Heart left ventricle (tissue), 16 donors: ENCODE data around the gene IVD. TPM values are rescaled to one million over a fixed set of nuclear protein-coding genes. Genes with fewer than 3 reads are reported as not detected.

Experiments
- ATAC-seq, 4 donors: fragments of 200-7000 bp; cut with Tn5 transposase; one replicate each; pipeline ENCODE4 v1.9.1; 2020 to 2022; ENCODE audit warnings: moderate library complexity in 4 of 4, mild to moderate bottlenecking in 3 of 4, moderate number of reproducible peaks in 1 of 4
- DNase-seq, 5 donors: peaks; one replicate each; pipeline ENCODE4 v3.0.0-alpha.2; 2020
- H3K27ac ChIP-seq, 12 donors: fragments of 200-600 bp; sonication (generic) in 4 of 12; one replicate each; pipeline versions ENCODE4 v1.5.0 to v1.8.0; 2016 to 2022; ENCODE audit warnings: mild to moderate bottlenecking in 2 of 12
- H3K27me3 ChIP-seq, 9 donors: fragments of 200-600 bp; sonication (generic) in 2 of 9; one replicate each; pipeline versions ENCODE4 v1.5.1 to v1.8.0; 2016 to 2022; ENCODE audit warnings: mild to moderate bottlenecking in 3 of 9
- H3K36me3 ChIP-seq, 9 donors: fragments of 200-600 bp; sonication (generic) in 2 of 9; one replicate each; pipeline versions ENCODE4 v1.5.0 to v1.8.0; 2018 to 2022; ENCODE audit warnings: mild to moderate bottlenecking in 2 of 9
- H3K4me1 ChIP-seq, 12 donors: fragments of 200-600 bp; sonication (generic) in 4 of 12; one replicate each; pipeline versions ENCODE4 v1.5.0 to v1.8.0; 2016 to 2022; ENCODE audit warnings: mild to moderate bottlenecking in 3 of 12
- H3K4me3 ChIP-seq, 12 donors: fragments of 200-600 bp; sonication (generic) in 4 of 12; one replicate each; pipeline versions ENCODE4 v1.5.0 to v1.8.0; 2017 to 2022; ENCODE audit warnings: mild to moderate bottlenecking in 9 of 12, moderate library complexity in 4 of 12
- H3K9me3 ChIP-seq, 12 donors: fragments of 200-600 bp; sonication (generic) in 4 of 12; one replicate each; pipeline versions ENCODE4 v1.5.0 to v1.8.0; 2016 to 2022; ENCODE audit warnings: mild to moderate bottlenecking in 1 of 12
- POLR2A ChIP-seq, 2 donors: fragments of 450-650 bp; IDR thresholded peaks; one replicate each; pipeline ENCODE4 v1.6.1; 2017; ENCODE audit warnings: antibody characterized with exemption in 2 of 2, mild to moderate bottlenecking in 2 of 2, moderate library complexity in 2 of 2
- WGBS, 4 donors: extraction: QIAGEN DNeasy Blood & Tissue Kit in 2 of 4; methylation state at CpG; one replicate each; pipeline versions ENCODE4 v1.1.5 to v1.1.7; 2013 to 2018; 5-methylcytosine and 5-hydroxymethylcytosine counted together
- intact Hi-C, 10 donors: fragments of 100-400 bp; cut with DNase I; formaldehyde crosslinking; loops; one replicate each; pipeline versions ENCODE4 v1.11.1 to v1.14.2; 2022
- polyA plus RNA-seq, 2 donors: library from polyadenylated mRNA; stranded (reverse); fragments of 200-250 nt; gene quantifications; one replicate each; pipeline ENCODE4 v1.2.3, GENCODE V29; 2013
- total RNA-seq, 9 donors: library from RNA; depleted of rRNA in 2 of 9; stranded (reverse); fragments of >200 nt in 2 of 9; fragmentation: NEBNext Ultra II Directional in 3 of 9; extraction: Animal tissue kit (Norgen Biotek cat#: 25700) in 3 of 9; gene quantifications; one replicate each; pipeline versions ENCODE4 v1.1.0 to v1.2.4, GENCODE V29; 2016 to 2023
- TF ChIP-seq, protein P1 (sequence below), 12 donors: fragments of 200-600 bp; sonication (generic) in 4 of 12; IDR thresholded peaks; one replicate each; pipeline versions ENCODE4 v1.5.0 to v1.8.0; 2018 to 2022; ENCODE audit warnings: antibody characterized with exemption in 12 of 12, mild to moderate bottlenecking in 5 of 12
- donor health status: ischemic (EF 13 %, LVEDD 7.1; RV severe dilation, severe dysfunction).
- donor health status: healthy with polysubstance abuse.
- donor health status: DM: no; HTN: yes; CAD: no.
- donor health status: DM: no; HTN: no; CAD: no.
- donor health status: ischemic (EF 25% LVEDD 6.9; RV normal size, moderate dysfunction).
- donor health status: ischemic (EF 25% LVEDD 5.7; RV mildly dilated, moderate dysfunction).
- donor health status: healthy.
- donor health status: DM: yes; HTN: yes; CAD: no.
- donor health status: ischemic (EF 35%, LVEDD 5.7; RV mildly dilated, moderate dysfunction).
- donor health status: nonischemic (EF 11% LVEDD 7.7; RV severe dilation, severe dysfunction).
- donor health status: DM: yes; HTN: yes; CAD: no.
- donor health status: PGD.
- donor health status: ischemic (EF 29% LVEDD 5.4; RV normal size, mild dysfunction).
- donor health status: nonischemic (EF 23%, LVEDD 6.1; RV moderate dilation, normal function).

The IVD gene
- total and polyA plus RNA-seq, 11 donors = 52.9 to 130 (median 95.1) TPM

DNA sequence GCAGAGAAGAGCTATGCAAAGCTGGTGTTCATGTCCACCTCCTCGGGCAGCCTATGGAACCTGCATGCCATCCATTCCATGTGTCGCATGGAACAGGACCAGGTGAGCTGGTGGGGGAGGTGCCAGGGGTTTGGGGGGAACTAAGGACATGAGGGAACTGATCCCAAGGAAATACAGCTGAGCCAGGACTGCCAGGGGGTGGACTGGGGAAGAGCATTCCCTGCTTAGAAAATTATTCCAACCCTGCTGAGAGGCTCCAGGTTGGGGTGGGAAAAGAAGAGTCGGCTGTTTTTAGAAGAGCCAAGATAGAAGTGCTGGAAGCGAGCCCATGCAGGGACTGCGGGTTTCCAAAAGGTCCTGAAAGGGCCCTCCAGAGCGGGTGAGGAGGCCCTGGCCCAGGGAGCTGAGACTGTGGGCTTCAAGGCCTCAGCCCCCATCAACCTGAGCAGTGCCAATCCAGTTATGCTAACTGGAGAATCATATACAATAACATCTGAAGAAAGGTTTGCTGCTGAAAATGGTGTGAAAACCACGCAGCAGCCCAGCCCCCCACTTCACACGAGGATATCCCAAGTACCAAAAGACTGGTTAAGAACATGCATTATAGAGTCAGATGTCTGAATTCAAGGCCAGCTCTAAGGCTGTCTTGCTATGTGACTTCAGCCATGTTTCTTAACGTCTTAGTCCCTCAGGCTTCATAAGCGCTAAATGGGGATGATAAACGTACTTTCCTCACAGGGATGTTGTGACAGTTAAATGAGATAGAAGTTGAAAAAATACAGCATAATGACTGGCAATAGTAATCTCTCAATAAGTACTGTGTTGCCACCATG, 39.8 kb upstream of the IVD start:
- Histone ChIP-seq H3K4me1 (peaks cover 0 to 35% (median 20%) of the 10 kb centered on the region in 12 donors), H3K4me3 (no peak overlapping the region), H3K36me3 (no peaks in the 10 kb centered on the region), H3K9me3 (no peaks in the 10 kb centered on the region), H3K27ac (peak overlapping the region in 11 of 12 donors; percentile 69 to 95 (median 88)), H3K27me3 (no peaks in the 10 kb centered on the region)
- no peak for TF ChIP-seq POLR2A (IDR thresholded peaks at IDR 0.05)
- TF ChIP-seq, protein P1, sequence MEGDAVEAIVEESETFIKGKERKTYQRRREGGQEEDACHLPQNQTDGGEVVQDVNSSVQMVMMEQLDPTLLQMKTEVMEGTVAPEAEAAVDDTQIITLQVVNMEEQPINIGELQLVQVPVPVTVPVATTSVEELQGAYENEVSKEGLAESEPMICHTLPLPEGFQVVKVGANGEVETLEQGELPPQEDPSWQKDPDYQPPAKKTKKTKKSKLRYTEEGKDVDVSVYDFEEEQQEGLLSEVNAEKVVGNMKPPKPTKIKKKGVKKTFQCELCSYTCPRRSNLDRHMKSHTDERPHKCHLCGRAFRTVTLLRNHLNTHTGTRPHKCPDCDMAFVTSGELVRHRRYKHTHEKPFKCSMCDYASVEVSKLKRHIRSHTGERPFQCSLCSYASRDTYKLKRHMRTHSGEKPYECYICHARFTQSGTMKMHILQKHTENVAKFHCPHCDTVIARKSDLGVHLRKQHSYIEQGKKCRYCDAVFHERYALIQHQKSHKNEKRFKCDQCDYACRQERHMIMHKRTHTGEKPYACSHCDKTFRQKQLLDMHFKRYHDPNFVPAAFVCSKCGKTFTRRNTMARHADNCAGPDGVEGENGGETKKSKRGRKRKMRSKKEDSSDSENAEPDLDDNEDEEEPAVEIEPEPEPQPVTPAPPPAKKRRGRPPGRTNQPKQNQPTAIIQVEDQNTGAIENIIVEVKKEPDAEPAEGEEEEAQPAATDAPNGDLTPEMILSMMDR (IDR thresholded peaks at IDR 0.05) = no peak
- no peak for ATAC-seq
- intact Hi-C loops = loop anchor here in 7 of 10 donors (2.0 to 10.0 kb wide), 7 partner anchors 25 to 56 kb away; partner anchors contain the start of genes INAFM2 (in 4 of the 7), CCDC9B (in 1 of the 7) and IVD (in 1 of the 7)
- WGBS, 4 donors = 62 to 73% (median 67%) methylated on average over 11 of the region's 11 CpGs
- no peak for DNase-seq

DNA sequence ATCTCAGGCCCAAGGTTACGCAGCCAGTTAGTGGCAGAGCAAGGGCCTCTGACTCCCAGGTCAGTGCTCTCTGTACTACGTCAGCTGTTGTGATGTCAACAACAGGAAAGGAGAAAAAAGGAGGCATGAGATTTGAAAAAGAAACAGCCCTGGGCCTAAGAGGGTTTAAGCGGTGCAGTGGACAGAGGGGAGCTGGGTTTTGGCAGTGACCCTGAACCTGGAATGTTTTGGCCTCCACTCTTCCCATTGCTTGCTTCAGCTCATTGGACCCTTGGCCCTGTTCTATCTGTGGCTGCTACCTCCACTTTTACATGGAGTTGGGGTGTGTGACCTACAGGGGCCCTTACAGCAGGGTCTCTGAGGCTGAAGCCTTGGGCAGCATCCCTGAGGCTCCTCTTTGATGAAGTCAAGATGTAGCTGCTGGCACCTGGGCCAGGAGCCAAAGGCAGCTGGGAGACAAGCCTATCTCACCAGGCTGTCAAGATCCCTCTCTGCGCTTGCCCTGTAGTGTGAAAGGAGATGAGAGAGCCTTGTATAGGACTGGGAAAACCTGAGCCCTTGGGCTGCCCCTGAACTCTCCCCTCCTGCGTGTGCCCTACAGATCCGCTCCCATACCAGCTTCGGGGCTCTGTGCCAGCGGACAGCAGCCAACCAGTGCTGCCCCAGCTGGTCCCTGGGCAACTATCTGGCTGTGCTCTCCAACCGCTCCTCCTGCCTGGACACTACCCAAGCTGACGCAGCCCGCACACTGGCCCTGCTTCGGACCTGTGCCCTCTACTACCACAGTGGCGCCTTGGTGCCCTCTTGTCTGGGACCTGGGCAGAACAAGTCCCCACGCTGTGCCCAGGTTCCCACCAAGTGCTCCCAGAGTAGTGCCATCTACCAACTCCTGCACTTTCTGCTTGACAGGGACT, 38.9 kb upstream of the IVD start:
- intact Hi-C loops = loop anchor here in 7 of 10 donors (2.0 to 10.0 kb wide), 7 partner anchors 26 to 56 kb away; partner anchors contain the start of genes INAFM2 (in 4 of the 7), CCDC9B (in 1 of the 7) and IVD (in 1 of the 7)

DNA sequence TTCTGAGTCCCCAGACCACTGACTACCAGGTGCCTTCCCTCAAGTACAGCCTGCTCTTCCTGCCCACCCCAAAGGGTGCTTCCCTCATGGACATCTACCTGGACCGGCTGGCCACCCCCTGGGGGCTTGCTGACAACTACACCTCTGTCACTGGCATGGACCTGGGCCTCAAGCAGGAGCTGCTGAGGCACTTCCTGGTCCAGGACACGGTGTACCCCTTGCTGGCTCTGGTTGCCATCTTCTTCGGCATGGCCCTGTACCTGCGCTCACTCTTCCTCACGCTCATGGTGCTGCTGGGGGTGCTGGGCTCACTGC, 38.3 kb upstream of the IVD start:
- intact Hi-C loops = loop anchor here in 7 of 10 donors (2.0 to 10.0 kb wide), 7 partner anchors 27 to 55 kb away; partner anchors contain the start of genes INAFM2 (in 4 of the 7), CCDC9B (in 1 of the 7) and IVD (in 1 of the 7)
- peak in 1 of 5 donors; percentile 37 for DNase-seq
- no peak for TF ChIP-seq POLR2A (IDR thresholded peaks at IDR 0.05)
- TF ChIP-seq, protein P1 (IDR thresholded peaks at IDR 0.05) = no peak
- H3K27ac ChIP-seq = peak overlapping the region; percentile 11 to 95 (median 86)
- ATAC-seq = peak in 1 of 4 donors; percentile 2
- H3K9me3 ChIP-seq = no peaks in the 10 kb centered on the region
- H3K27me3 ChIP-seq = no peaks in the 10 kb centered on the region
- peak overlapping the region in 8 of 12 donors; percentile 37 to 59 (median 49) for H3K4me3 ChIP-seq
- 70 to 81% (median 80%) methylated on average over 5 of the region's 5 CpGs for whole genome bisulfite sequencing, 4 donors
- H3K4me1 ChIP-seq = peaks cover 0 to 35% (median 20%) of the 10 kb centered on the region in 12 donors
- no peaks in the 10 kb centered on the region for H3K36me3 ChIP-seq

More for the DNA sequence above, 38.9 kb upstream of the IVD start:
- no peaks in the 10 kb centered on the region for H3K9me3 ChIP-seq
- WGBS, 4 donors = 56 to 68% (median 58%) methylated on average over 13 to 14 of the region's 14 CpGs
- H3K27me3 ChIP-seq = no peaks in the 10 kb centered on the region
- peak overlapping the region in 1 of 12 donors; percentile 59 for H3K4me3 ChIP-seq
- peak; percentile 88 to 95 (median 89) for DNase-seq
- TF ChIP-seq, protein P1 (IDR thresholded peaks at IDR 0.05) = no peak
- no peak for TF ChIP-seq POLR2A (IDR thresholded peaks at IDR 0.05)
- H3K4me1 ChIP-seq = peaks cover 0 to 35% (median 20%) of the 10 kb centered on the region in 12 donors
- peak; percentile 85 to 94 (median 90) for ATAC-seq
- no peaks in the 10 kb centered on the region for H3K36me3 ChIP-seq
- H3K27ac ChIP-seq = peak overlapping the region; percentile 57 to 95 (median 86)
